ENCODE data around the gene TYRP1. TPM values are rescaled to one million over a fixed set of nuclear protein-coding genes. Genes with fewer than 3 reads are reported as not detected.

Gene TYRP1
- total and polyA plus RNA-seq, 4 experiments from 2014 or later, result not detected

GRCh38 chr9:12748954-12749353 is 55.8 kb downstream of the TYRP1 start:
- no peak overlapping the region for H3K4me3 Mint-ChIP-seq
- Histone ChIP-seq H3K27me3 (ENCODE audit: insufficient read depth, low read length) (no peaks in the 10 kb centered on the region), H3K27ac (ENCODE audit: low read depth, low read length) (no peak overlapping the region), H3K4me1 (ENCODE audit: insufficient read depth, low read length) (no peaks in the 10 kb centered on the region), H3K36me3 (ENCODE audit: insufficient read depth, low read length) (no peaks in the 10 kb centered on the region), H3K9me3 (ENCODE audit: control insufficient read depth in 1 of 2, low read length in 2 of 2) (no peaks in the 10 kb centered on the region), H3K4me3 (ENCODE audit: low read length in 2 of 2) (no peak overlapping the region)
- H3K27ac Mint-ChIP-seq, result no peak overlapping the region
- H3K4me1 Mint-ChIP-seq, result no peaks in the 10 kb centered on the region
- CTCF ChIA-PET (ENCODE audit: partially characterized antibody), result no interaction called here
- POLR2A ChIA-PET (ENCODE audit: partially characterized antibody), result no interaction called here
- H3K27me3 Mint-ChIP-seq, result no peaks in the 10 kb centered on the region
- H3K9me3 Mint-ChIP-seq, result peaks cover 3 to 41% (median 18%) of the 10 kb centered on the region in 8 donors
- no peaks in the 10 kb centered on the region for H3K36me3 Mint-ChIP-seq
- DNase-seq, result no peak
- intact Hi-C loops (cut with micrococcal nuclease), result loop anchor here (2.0 kb wide), 1 partner anchor 14 kb away; no protein-coding TSS in a partner anchor

DNA sequence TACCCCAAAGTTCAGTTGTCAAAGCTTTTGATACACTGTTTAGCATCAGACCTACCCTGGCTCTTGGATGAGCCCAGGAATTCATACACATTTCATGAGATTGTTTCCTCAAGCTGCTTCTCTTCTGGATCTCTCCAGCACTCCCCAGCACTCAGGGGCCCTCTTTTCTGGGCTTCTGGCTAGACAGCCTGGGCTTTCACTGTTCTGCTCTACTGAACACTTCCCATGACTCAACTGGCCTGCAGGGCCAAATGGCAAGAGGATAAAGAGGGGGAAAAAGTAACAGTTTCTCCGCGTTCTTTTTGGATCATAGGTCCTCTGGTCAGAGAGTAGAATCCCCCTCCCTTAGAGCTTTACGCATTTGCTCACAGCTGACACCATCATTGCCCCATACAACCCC is 60.7 kb downstream of the TYRP1 start:
- Mint-ChIP-seq H3K27me3 (no peaks in the 10 kb centered on the region), H3K9me3 (peaks cover 0 to 11% (median 8%) of the 10 kb centered on the region in 8 donors), H3K4me3 (no peak overlapping the region), H3K36me3 (no peaks in the 10 kb centered on the region), H3K27ac (no peak overlapping the region), H3K4me1 (no peaks in the 10 kb centered on the region)
- no peak for DNase-seq
- H3K27me3 ChIP-seq (ENCODE audit: insufficient read depth, low read length), result no peaks in the 10 kb centered on the region
- H3K9me3 ChIP-seq (ENCODE audit: control insufficient read depth in 1 of 2, low read length in 2 of 2), result no peaks in the 10 kb centered on the region
- H3K36me3 ChIP-seq (ENCODE audit: insufficient read depth, low read length), result no peaks in the 10 kb centered on the region
- H3K27ac ChIP-seq (ENCODE audit: low read depth, low read length), result no peak overlapping the region
- no peaks in the 10 kb centered on the region for H3K4me1 ChIP-seq (ENCODE audit: insufficient read depth, low read length)
- CTCF ChIA-PET (ENCODE audit: partially characterized antibody), result no interaction called here
- POLR2A ChIA-PET (ENCODE audit: partially characterized antibody), result no interaction called here
- no peak overlapping the region for H3K4me3 ChIP-seq (ENCODE audit: low read length in 2 of 2)
- intact Hi-C loops (cut with micrococcal nuclease), result no loop called here

GRCh38 chr9:12759761-12760160 is 66.6 kb downstream of the TYRP1 start:
- H3K27ac Mint-ChIP-seq, result no peak overlapping the region
- H3K27me3 Mint-ChIP-seq, result no peaks in the 10 kb centered on the region
- no peaks in the 10 kb centered on the region for H3K9me3 ChIP-seq (ENCODE audit: control insufficient read depth in 1 of 2, low read length in 2 of 2)
- no peak overlapping the region for H3K27ac ChIP-seq (ENCODE audit: low read depth, low read length)
- no peaks in the 10 kb centered on the region for H3K4me1 Mint-ChIP-seq
- intact Hi-C loops (cut with micrococcal nuclease), result no loop called here
- H3K4me3 Mint-ChIP-seq, result no peak overlapping the region
- H3K9me3 Mint-ChIP-seq, result peaks cover 0 to 20% (median 7%) of the 10 kb centered on the region in 8 donors
- DNase-seq, result no peak
- no peaks in the 10 kb centered on the region for H3K27me3 ChIP-seq (ENCODE audit: insufficient read depth, low read length)
- H3K4me1 ChIP-seq (ENCODE audit: insufficient read depth, low read length), result no peaks in the 10 kb centered on the region
- H3K4me3 ChIP-seq (ENCODE audit: low read length in 2 of 2), result no peak overlapping the region
- no peaks in the 10 kb centered on the region for H3K36me3 ChIP-seq (ENCODE audit: insufficient read depth, low read length)
- CTCF ChIA-PET (ENCODE audit: partially characterized antibody), result no interaction called here
- no peaks in the 10 kb centered on the region for H3K36me3 Mint-ChIP-seq
- POLR2A ChIA-PET (ENCODE audit: partially characterized antibody), result no interaction called here

Other genes starting within 250 kb of the TYRP1 start
- not detected for gene LURAP1L, start 81.6 kb downstream of the TYRP1 start, total RNA-seq
- not detected for gene LURAP1L, start 81.6 kb downstream of the TYRP1 start, polyA plus RNA-seq